Fibroblast of mammary gland (primary cell): ENCODE results near the gene NEMP2.
"Not testable (repeated sequence)": the region's sequence is repeated elsewhere in the genome, so short reads cannot be mapped to it uniquely, and the experiment has no call there.

Source experiments
- DNase-seq: peaks from one replicate; pipeline ENCODE4 v3.0.0-alpha.2; 2010; ENCODE audit warnings: low read depth
- H3K4me3 ChIP-seq: 2 replicates; pipeline ENCODE4 v1.5.1; 2011; ENCODE audit warnings: low read depth, mild to moderate bottlenecking, low read length, moderate library complexity; ENCODE audit not compliant: control insufficient read depth
- CTCF ChIP-seq: conservative IDR thresholded peaks from 2 replicates; pipeline ENCODE4 v1.5.1; 2011; ENCODE audit warnings: low read depth, low read length, inconsistent platforms; ENCODE audit not compliant: control insufficient read depth, insufficient read depth

The NEMP2 gene

GRCh38 chr2:190515687-190516086 lies 18.8 kb downstream of the NEMP2 start:
- DNase-seq, result no peak
- no peak overlapping the region for H3K4me3 ChIP-seq
- TF ChIP-seq CTCF, result no peak

GRCh38 chr2:190514676-190515075 lies 19.8 kb downstream of the NEMP2 start:
- DNase-seq, result peak; percentile 50
- no peak for TF ChIP-seq CTCF

GRCh38 chr2:190513877-190514276 lies 20.6 kb downstream of the NEMP2 start:
- no peak for DNase-seq
- no peak for TF ChIP-seq CTCF
- H3K4me3 ChIP-seq, result no peak overlapping the region

More at GRCh38 chr2:190514676-190515075, 19.8 kb downstream of the NEMP2 start:
- H3K4me3 ChIP-seq, result no peak overlapping the region

- no peak for DNase-seq
- no peak overlapping the region for H3K4me3 ChIP-seq
- no peak for TF ChIP-seq CTCF
Observed at GRCh38 chr2:190512539-190513095, 21.9 kb downstream of the NEMP2 start.

GRCh38 chr2:190511104-190511503 lies 23.4 kb downstream of the NEMP2 start:
- DNase-seq, result peak; percentile 56
- peak; percentile 51 for TF ChIP-seq CTCF
- H3K4me3 ChIP-seq, result no peak overlapping the region

- not testable (repeated sequence) for H3K4me3 ChIP-seq, DNase-seq
Observed at GRCh38 chr2:190509895-190510294, 24.6 kb downstream of the NEMP2 start.

GRCh38 chr2:190507135-190507534 lies 27.4 kb downstream of the NEMP2 start:
- no peak for DNase-seq
- no peak for TF ChIP-seq CTCF
- H3K4me3 ChIP-seq, result no peak overlapping the region
